ENCODE data around the gene KIF21A.

KIF21A gene

GRCh38 chr12:39369756-39370155 lies 73.2 kb downstream of the KIF21A start:
- peaks cover 0 to 2% (median 0%) of the 10 kb centered on the region in 5 experiments for H3K9me3 ChIP-seq (ENCODE audit: control extremely low read depth in 1 of 5, control insufficient read depth in 4 of 5, insufficient read depth in 2 of 5, low read depth in 1 of 5, low read length in 4 of 5)
- H3K27ac ChIP-seq (ENCODE audit: insufficient read depth in 1 of 2, low read depth in 1 of 2, low read length in 2 of 2, poor library complexity in 1 of 2, severe bottlenecking in 2 of 2): no peak overlapping the region
- H3K4me1 ChIP-seq (ENCODE audit: control extremely low read depth in 1 of 4, control insufficient read depth in 4 of 4, insufficient read depth in 4 of 4, low read length in 3 of 4): no peaks in the 10 kb centered on the region
- no CpG with 5 or more reads among the region's 2 CpGs for WGBS (ENCODE audit: insufficient coverage)
- no peaks in the 10 kb centered on the region for H3K27me3 ChIP-seq (replicated peaks in 2 of 5; ENCODE audit: control insufficient read depth in 4 of 5, insufficient read depth in 5 of 5, low read length in 4 of 5)
- DNase-seq: no peak
- no peaks in the 10 kb centered on the region for H3K36me3 ChIP-seq (ENCODE audit: control insufficient read depth in 4 of 4, insufficient read depth in 4 of 4, low read length in 3 of 4)
- POLR2A ChIA-PET: no interaction called here
- CTCF ChIA-PET: no interaction called here
- H3K4me3 ChIP-seq (ENCODE audit: control insufficient read depth in 1 of 7, extremely low read depth in 1 of 7, insufficient read depth in 4 of 7, low read depth in 2 of 7, low read length in 6 of 7): no peak overlapping the region

DNA sequence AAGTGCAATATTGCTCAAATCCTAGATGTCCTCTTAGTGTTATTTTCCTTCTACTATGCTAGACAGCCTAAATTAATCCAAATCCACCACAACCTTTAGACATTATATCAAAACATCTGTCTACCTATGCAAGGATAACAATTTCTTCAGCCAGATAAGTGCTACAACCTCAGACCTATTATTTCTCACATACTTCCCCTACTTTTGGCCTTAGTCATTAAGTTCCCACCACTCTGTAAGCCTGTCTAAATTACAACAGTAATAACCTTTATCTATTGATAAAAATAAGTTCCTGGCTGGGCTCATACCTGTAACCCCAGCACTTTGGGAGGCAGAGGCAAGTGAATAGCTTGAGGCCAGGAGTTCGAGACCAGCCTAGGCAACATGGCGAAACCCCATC lies 74.0 kb downstream of the KIF21A start:
- CTCF ChIA-PET: interaction anchor here (0.7 kb wide), 1 partner anchor 397 kb away, joined by 3 read pairs; no protein-coding TSS in a partner anchor
- Histone ChIP-seq H3K4me1 (ENCODE audit: control extremely low read depth in 1 of 4, control insufficient read depth in 4 of 4, insufficient read depth in 4 of 4, low read length in 3 of 4) (no peaks in the 10 kb centered on the region), H3K27me3 (replicated peaks in 2 of 5; ENCODE audit: control insufficient read depth in 4 of 5, insufficient read depth in 5 of 5, low read length in 4 of 5) (no peaks in the 10 kb centered on the region), H3K4me3 (ENCODE audit: control insufficient read depth in 1 of 7, extremely low read depth in 1 of 7, insufficient read depth in 4 of 7, low read depth in 2 of 7, low read length in 6 of 7) (no peak overlapping the region), H3K9me3 (ENCODE audit: control extremely low read depth in 1 of 5, control insufficient read depth in 4 of 5, insufficient read depth in 2 of 5, low read depth in 1 of 5, low read length in 4 of 5) (peaks cover 0 to 2% (median 0%) of the 10 kb centered on the region in 5 experiments), H3K27ac (ENCODE audit: insufficient read depth in 1 of 2, low read depth in 1 of 2, low read length in 2 of 2, poor library complexity in 1 of 2, severe bottlenecking in 2 of 2) (no peak overlapping the region), H3K36me3 (ENCODE audit: control insufficient read depth in 4 of 4, insufficient read depth in 4 of 4, low read length in 3 of 4) (no peaks in the 10 kb centered on the region)
- POLR2A ChIA-PET: no interaction called here
- no peak for DNase-seq
- 100% methylated on average over 1 of the region's 2 CpGs for WGBS (ENCODE audit: insufficient coverage)

DNA sequence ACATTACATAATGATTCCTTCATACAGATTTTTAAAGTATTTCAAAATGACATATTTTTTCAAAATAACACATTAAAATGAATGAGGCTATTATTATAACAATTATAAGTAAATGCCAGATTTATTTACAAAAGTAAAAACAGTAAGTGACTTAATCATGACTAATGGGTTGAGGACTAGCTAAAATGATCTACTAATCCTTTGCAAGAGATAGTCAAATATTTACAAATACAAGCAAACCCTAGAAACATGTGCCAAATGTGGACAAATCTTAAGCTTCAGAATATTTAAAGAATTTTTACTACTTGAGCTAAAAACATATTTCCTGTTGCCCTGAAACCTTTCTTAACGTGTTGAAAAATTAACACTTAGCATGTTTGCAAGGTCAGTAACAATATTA lies 74.8 kb downstream of the KIF21A start:
- H3K4me3 ChIP-seq (ENCODE audit: control insufficient read depth in 1 of 7, extremely low read depth in 1 of 7, insufficient read depth in 4 of 7, low read depth in 2 of 7, low read length in 6 of 7): no peak overlapping the region
- ChIA-PET POLR2A (no interaction called here), CTCF (no interaction called here)
- no peak overlapping the region for H3K27ac ChIP-seq (ENCODE audit: insufficient read depth in 1 of 2, low read depth in 1 of 2, low read length in 2 of 2, poor library complexity in 1 of 2, severe bottlenecking in 2 of 2)
- H3K36me3 ChIP-seq (ENCODE audit: control insufficient read depth in 4 of 4, insufficient read depth in 4 of 4, low read length in 3 of 4): no peaks in the 10 kb centered on the region
- no CpG with 5 or more reads among the region's 1 CpG for WGBS (ENCODE audit: insufficient coverage)
- H3K27me3 ChIP-seq (replicated peaks in 2 of 5; ENCODE audit: control insufficient read depth in 4 of 5, insufficient read depth in 5 of 5, low read length in 4 of 5): no peaks in the 10 kb centered on the region
- peaks cover 0 to 2% (median 0%) of the 10 kb centered on the region in 5 experiments for H3K9me3 ChIP-seq (ENCODE audit: control extremely low read depth in 1 of 5, control insufficient read depth in 4 of 5, insufficient read depth in 2 of 5, low read depth in 1 of 5, low read length in 4 of 5)
- no peak for DNase-seq
- no peaks in the 10 kb centered on the region for H3K4me1 ChIP-seq (ENCODE audit: control extremely low read depth in 1 of 4, control insufficient read depth in 4 of 4, insufficient read depth in 4 of 4, low read length in 3 of 4)

DNA sequence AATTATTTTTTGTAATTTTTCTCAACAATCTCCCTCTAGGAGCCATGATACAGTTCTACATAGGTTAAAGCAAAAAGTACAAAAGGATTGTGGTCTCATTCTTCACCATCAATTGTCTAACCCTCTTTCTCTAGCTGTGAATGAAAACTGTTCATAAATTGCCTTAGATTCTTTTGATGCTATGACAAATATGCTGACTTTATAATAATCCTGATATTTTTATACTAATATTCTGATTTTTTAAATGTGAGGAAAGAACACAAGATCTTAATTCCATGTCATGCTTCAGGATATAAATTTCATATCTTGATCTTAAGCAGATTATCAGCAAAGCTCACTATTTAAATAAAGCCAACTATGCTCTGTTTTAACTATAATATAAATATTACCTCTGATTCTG lies 75.4 kb downstream of the KIF21A start:
- H3K36me3 ChIP-seq (ENCODE audit: control insufficient read depth in 4 of 4, insufficient read depth in 4 of 4, low read length in 3 of 4): no peaks in the 10 kb centered on the region
- H3K27me3 ChIP-seq (replicated peaks in 2 of 5; ENCODE audit: control insufficient read depth in 4 of 5, insufficient read depth in 5 of 5, low read length in 4 of 5): no peaks in the 10 kb centered on the region
- H3K4me3 ChIP-seq (ENCODE audit: control insufficient read depth in 1 of 7, extremely low read depth in 1 of 7, insufficient read depth in 4 of 7, low read depth in 2 of 7, low read length in 6 of 7): no peak overlapping the region
- no peaks in the 10 kb centered on the region for H3K4me1 ChIP-seq (ENCODE audit: control extremely low read depth in 1 of 4, control insufficient read depth in 4 of 4, insufficient read depth in 4 of 4, low read length in 3 of 4)
- CTCF ChIA-PET: no interaction called here
- peaks cover 0 to 2% (median 0%) of the 10 kb centered on the region in 5 experiments for H3K9me3 ChIP-seq (ENCODE audit: control extremely low read depth in 1 of 5, control insufficient read depth in 4 of 5, insufficient read depth in 2 of 5, low read depth in 1 of 5, low read length in 4 of 5)
- no peak overlapping the region for H3K27ac ChIP-seq (ENCODE audit: insufficient read depth in 1 of 2, low read depth in 1 of 2, low read length in 2 of 2, poor library complexity in 1 of 2, severe bottlenecking in 2 of 2)
- DNase-seq: no peak
- POLR2A ChIA-PET: no interaction called here

DNA sequence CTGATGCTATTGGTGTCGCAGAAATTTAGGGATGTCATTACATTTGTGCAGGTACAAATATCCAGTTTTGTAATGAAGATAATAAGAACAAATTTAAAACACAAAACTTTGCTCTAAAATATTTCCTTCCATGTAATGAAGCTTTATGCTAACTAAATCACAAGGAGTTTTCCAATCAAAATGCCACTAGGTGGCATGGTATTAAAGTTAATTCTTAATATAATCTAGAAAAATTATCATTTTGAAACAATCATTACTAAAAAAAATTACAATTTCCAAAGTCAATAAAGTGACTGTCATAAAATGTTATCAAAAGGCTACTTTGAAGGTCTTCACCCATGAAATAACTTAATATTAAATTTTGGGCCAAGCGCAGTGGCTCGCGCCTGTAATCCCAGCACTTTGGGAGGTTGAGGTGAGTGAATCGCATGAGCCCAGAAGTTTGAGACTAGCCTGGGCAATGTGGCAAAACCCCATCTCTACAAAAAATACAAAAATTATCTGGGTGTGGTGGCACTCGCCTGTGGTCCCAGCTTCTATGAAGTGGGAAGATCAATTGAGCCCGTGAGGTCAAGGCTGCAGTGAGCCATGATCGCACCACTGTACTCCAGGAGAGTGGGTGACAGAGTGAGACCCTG lies 77.4 kb downstream of the KIF21A start:
- CTCF ChIA-PET: no interaction called here
- Histone ChIP-seq H3K4me1 (ENCODE audit: control extremely low read depth in 1 of 4, control insufficient read depth in 4 of 4, insufficient read depth in 4 of 4, low read length in 3 of 4) (no peaks in the 10 kb centered on the region), H3K27me3 (replicated peaks in 2 of 5; ENCODE audit: control insufficient read depth in 4 of 5, insufficient read depth in 5 of 5, low read length in 4 of 5) (no peaks in the 10 kb centered on the region), H3K36me3 (ENCODE audit: control insufficient read depth in 4 of 4, insufficient read depth in 4 of 4, low read length in 3 of 4) (no peaks in the 10 kb centered on the region), H3K9me3 (ENCODE audit: control extremely low read depth in 1 of 5, control insufficient read depth in 4 of 5, insufficient read depth in 2 of 5, low read depth in 1 of 5, low read length in 4 of 5) (peaks cover 0 to 2% (median 0%) of the 10 kb centered on the region in 5 experiments), H3K27ac (ENCODE audit: insufficient read depth in 1 of 2, low read depth in 1 of 2, low read length in 2 of 2, poor library complexity in 1 of 2, severe bottlenecking in 2 of 2) (no peak overlapping the region), H3K4me3 (ENCODE audit: control insufficient read depth in 1 of 7, extremely low read depth in 1 of 7, insufficient read depth in 4 of 7, low read depth in 2 of 7, low read length in 6 of 7) (no peak overlapping the region)
- DNase-seq: no peak
- WGBS (ENCODE audit: insufficient coverage): 100% methylated on average over 4 of the region's 8 CpGs
- POLR2A ChIA-PET: no interaction called here

DNA sequence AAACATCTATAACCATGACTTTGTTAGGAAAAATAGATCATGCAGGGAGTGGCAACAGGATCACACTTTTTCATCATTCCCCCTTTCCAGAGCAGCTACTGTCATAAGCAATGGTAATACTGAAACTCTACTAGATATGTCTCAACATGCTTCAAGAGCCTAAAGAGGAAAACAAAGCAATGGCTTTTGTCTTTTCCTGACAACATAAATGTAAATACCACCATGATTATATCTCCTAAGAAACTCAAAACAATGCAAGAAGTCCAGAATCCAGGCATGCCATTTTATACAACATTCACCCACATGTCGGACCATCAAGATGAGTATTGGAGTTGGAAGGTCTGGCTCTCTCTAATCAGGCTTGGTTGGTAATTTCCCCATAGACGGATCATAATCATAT lies 78.7 kb downstream of the KIF21A start:
- Histone ChIP-seq H3K4me1 (ENCODE audit: control extremely low read depth in 1 of 4, control insufficient read depth in 4 of 4, insufficient read depth in 4 of 4, low read length in 3 of 4) (no peaks in the 10 kb centered on the region), H3K27me3 (replicated peaks in 2 of 5; ENCODE audit: control insufficient read depth in 4 of 5, insufficient read depth in 5 of 5, low read length in 4 of 5) (no peaks in the 10 kb centered on the region), H3K9me3 (ENCODE audit: control extremely low read depth in 1 of 5, control insufficient read depth in 4 of 5, insufficient read depth in 2 of 5, low read depth in 1 of 5, low read length in 4 of 5) (peaks cover 0 to 2% (median 0%) of the 10 kb centered on the region in 5 experiments), H3K4me3 (ENCODE audit: control insufficient read depth in 1 of 7, extremely low read depth in 1 of 7, insufficient read depth in 4 of 7, low read depth in 2 of 7, low read length in 6 of 7) (no peak overlapping the region), H3K27ac (ENCODE audit: insufficient read depth in 1 of 2, low read depth in 1 of 2, low read length in 2 of 2, poor library complexity in 1 of 2, severe bottlenecking in 2 of 2) (no peak overlapping the region), H3K36me3 (ENCODE audit: control insufficient read depth in 4 of 4, insufficient read depth in 4 of 4, low read length in 3 of 4) (no peaks in the 10 kb centered on the region)
- POLR2A ChIA-PET: no interaction called here
- CTCF ChIA-PET: no interaction called here
- WGBS (ENCODE audit: insufficient coverage): no CpG with 5 or more reads among the region's 2 CpGs
- DNase-seq: no peak

GRCh38 chr12:39359645-39360044 lies 83.3 kb downstream of the KIF21A start:
- Histone ChIP-seq H3K27me3 (replicated peaks in 2 of 5; ENCODE audit: control insufficient read depth in 4 of 5, insufficient read depth in 5 of 5, low read length in 4 of 5) (no peaks in the 10 kb centered on the region), H3K4me3 (ENCODE audit: control insufficient read depth in 1 of 7, extremely low read depth in 1 of 7, insufficient read depth in 4 of 7, low read depth in 2 of 7, low read length in 6 of 7) (no peak overlapping the region), H3K9me3 (ENCODE audit: control extremely low read depth in 1 of 5, control insufficient read depth in 4 of 5, insufficient read depth in 2 of 5, low read depth in 1 of 5, low read length in 4 of 5) (no peaks in the 10 kb centered on the region), H3K4me1 (ENCODE audit: control extremely low read depth in 1 of 4, control insufficient read depth in 4 of 4, insufficient read depth in 4 of 4, low read length in 3 of 4) (no peaks in the 10 kb centered on the region), H3K36me3 (ENCODE audit: control insufficient read depth in 4 of 4, insufficient read depth in 4 of 4, low read length in 3 of 4) (peaks cover 0 to 2% (median 0%) of the 10 kb centered on the region in 4 experiments), H3K27ac (ENCODE audit: insufficient read depth in 1 of 2, low read depth in 1 of 2, low read length in 2 of 2, poor library complexity in 1 of 2, severe bottlenecking in 2 of 2) (no peak overlapping the region)
- POLR2A ChIA-PET: no interaction called here
- no CpG with 5 or more reads among the region's 2 CpGs for WGBS (ENCODE audit: insufficient coverage)
- CTCF ChIA-PET: interaction anchor here (0.9 kb wide), 1 partner anchor 427 kb away, joined by 4 read pairs; no protein-coding TSS in a partner anchor
- no peak for DNase-seq
